H9 (cell line): ENCODE measurements around the gene BORA. TPM values are rescaled to one million over a fixed set of nuclear protein-coding genes. Genes with fewer than 3 reads are reported as not detected.

Experiments
- DNase-seq: peaks from one replicate; pipeline ENCODE4 v3.0.0-alpha.2; 2017
- H2AFZ ChIP-seq: one replicate; pipeline ENCODE4 v1.6.1; 2013; ENCODE audit warnings: mild to moderate bottlenecking, low read length, control low read depth, moderate library complexity
- H2AK5ac ChIP-seq: 2 replicates; pipeline ENCODE4 v1.6.1; 2013; ENCODE audit warnings: low read length, control low read depth, mixed read lengths; ENCODE audit not compliant: insufficient read length
- H2BK120ac ChIP-seq: one replicate; pipeline ENCODE4 v1.6.1; 2013; ENCODE audit warnings: low read depth, mild to moderate bottlenecking, low read length, control low read depth, inconsistent platforms; ENCODE audit not compliant: poor library complexity, severe bottlenecking
- H2BK12ac ChIP-seq: 2 replicates; pipeline ENCODE4 v1.6.1; 2013; ENCODE audit warnings: low read length, control low read depth, mixed read lengths, low read depth; ENCODE audit not compliant: insufficient read length
- H2BK15ac ChIP-seq: 2 replicates; pipeline ENCODE4 v1.6.1; 2013; ENCODE audit warnings: low read depth, low read length, control low read depth
- H2BK20ac ChIP-seq: one replicate; pipeline ENCODE4 v1.6.1; 2013; ENCODE audit warnings: low read depth, mild to moderate bottlenecking, low read length, control low read depth, inconsistent platforms; ENCODE audit not compliant: poor library complexity, severe bottlenecking
- H2BK5ac ChIP-seq: 2 replicates; pipeline ENCODE4 v1.6.1; 2013; ENCODE audit warnings: low read length, control low read depth, mixed read lengths; ENCODE audit not compliant: insufficient read length
- H3K14ac ChIP-seq: 2 replicates; pipeline ENCODE4 v1.6.1; 2013; ENCODE audit warnings: low read length, control low read depth; ENCODE audit not compliant: insufficient read depth
- H3K18ac ChIP-seq: 2 replicates; pipeline ENCODE4 v1.6.1; 2013; ENCODE audit warnings: low read depth, mild to moderate bottlenecking, mixed read lengths, low read length, control low read depth; ENCODE audit not compliant: insufficient read length
- H3K23ac ChIP-seq: 2 replicates; pipeline ENCODE4 v1.6.1; 2013; ENCODE audit warnings: low read length, control low read depth, mixed read lengths, low read depth; ENCODE audit not compliant: insufficient read length
- H3K23me2 ChIP-seq: 2 replicates; pipeline ENCODE4 v1.6.1; 2013; ENCODE audit warnings: low read depth, mild to moderate bottlenecking, mixed read lengths, low read length, control low read depth; ENCODE audit not compliant: insufficient read length, poor library complexity, severe bottlenecking
- H3K27ac ChIP-seq: 2 replicates; pipeline ENCODE4 v1.5.1; 2013; ENCODE audit warnings: low read length, control low read depth, mixed read lengths, low read depth; ENCODE audit not compliant: insufficient read length
- H3K27me3 ChIP-seq: 2 replicates; pipeline ENCODE4 v1.6.1; 2013; ENCODE audit warnings: low read length, control low read depth, inconsistent platforms; ENCODE audit not compliant: insufficient read depth
- H3K4ac ChIP-seq: 2 replicates; pipeline ENCODE4 v1.6.1; 2013; ENCODE audit warnings: low read depth, mild to moderate bottlenecking, control low read depth, inconsistent platforms, low read length, moderate library complexity
- H3K4me1 ChIP-seq: 2 replicates; pipeline ENCODE4 v1.6.1; 2013; ENCODE audit warnings: low read length, control low read depth, inconsistent platforms; ENCODE audit not compliant: insufficient read depth
- H3K4me2 ChIP-seq: 2 replicates; pipeline ENCODE4 v1.6.1; 2013; ENCODE audit warnings: low read length, control low read depth, mixed read lengths; ENCODE audit not compliant: insufficient read length, insufficient read depth
- H3K56ac ChIP-seq: 2 replicates; pipeline ENCODE4 v1.6.1; 2013; ENCODE audit warnings: low read depth, mild to moderate bottlenecking, mixed read lengths, low read length, control low read depth; ENCODE audit not compliant: insufficient read length
- H3K79me1 ChIP-seq: 2 replicates; pipeline ENCODE4 v1.6.1; 2013; ENCODE audit warnings: low read depth, mild to moderate bottlenecking, moderate library complexity, low read length, control low read depth, inconsistent platforms; ENCODE audit not compliant: insufficient read depth, poor library complexity, severe bottlenecking
- H3K79me2 ChIP-seq: 2 replicates; pipeline ENCODE4 v1.6.1; 2013; ENCODE audit warnings: low read length, control low read depth, inconsistent platforms; ENCODE audit not compliant: insufficient read depth
- H3K9ac ChIP-seq: 2 replicates; pipeline ENCODE4 v1.6.1; 2013; ENCODE audit warnings: low read length, control low read depth, mixed read lengths; ENCODE audit not compliant: insufficient read length; ENCODE audit errors: extremely low read depth
- H3K9me3 ChIP-seq: one replicate; pipeline ENCODE4 v1.6.1; 2013; ENCODE audit warnings: low read depth, low read length, inconsistent platforms; ENCODE audit not compliant: control insufficient read depth
- H3T11ph ChIP-seq: one replicate; pipeline ENCODE4 v1.6.1; 2013; ENCODE audit warnings: mild to moderate bottlenecking, low read length, control low read depth, inconsistent platforms
- H4K20me1 ChIP-seq: one replicate; pipeline ENCODE4 v1.6.1; 2013; ENCODE audit not compliant: control insufficient read depth, insufficient read length, insufficient read depth
- H4K5ac ChIP-seq: 2 replicates; pipeline ENCODE4 v1.6.1; 2013; ENCODE audit warnings: low read depth, mild to moderate bottlenecking, mixed read lengths, low read length, control low read depth; ENCODE audit not compliant: insufficient read length
- H4K8ac ChIP-seq: replicated peaks from 2 replicates; pipeline ENCODE4 v1.6.1; 2013; ENCODE audit warnings: low read length, control low read depth, mixed read lengths, low read depth; ENCODE audit not compliant: insufficient read length
- H4K91ac ChIP-seq: 2 replicates; pipeline ENCODE4 v1.6.1; 2013; ENCODE audit warnings: low read depth, mild to moderate bottlenecking, moderate library complexity, mixed read lengths, low read length, control low read depth; ENCODE audit not compliant: insufficient read length
- H3K27ac Mint-ChIP-seq, 3 experiments: 2 replicates in 2 of 3; 3 replicates in 1 of 3; pipeline ENCODE4 v1.8.0; 2020 to 2021; ENCODE audit warnings: mixed read lengths in 3 of 3, mild to moderate bottlenecking in 1 of 3, moderate library complexity in 1 of 3
- H3K27me3 Mint-ChIP-seq: 2 replicates; pipeline ENCODE4 v1.8.0; 2021; ENCODE audit warnings: low read depth, mild to moderate bottlenecking, moderate library complexity, mixed read lengths
- H3K36me3 Mint-ChIP-seq, 3 experiments: 2 replicates in 2 of 3; 3 replicates in 1 of 3; pipeline ENCODE4 v1.8.0; 2020 to 2021; ENCODE audit warnings: low read depth in 3 of 3, mixed read lengths in 3 of 3; ENCODE audit not compliant: insufficient read depth in 1 of 3
- H3K4me1 Mint-ChIP-seq, 2 experiments: 2 replicates each; pipeline ENCODE4 v1.8.0; 2020; ENCODE audit warnings: mixed read lengths in 2 of 2
- H3K4me3 Mint-ChIP-seq, 2 experiments: 2 replicates in 1 of 2; 3 replicates in 1 of 2; pipeline ENCODE4 v1.8.0; 2020 to 2021; ENCODE audit warnings: mild to moderate bottlenecking in 2 of 2, mixed read lengths in 2 of 2, moderate library complexity in 1 of 2
- H3K9me3 Mint-ChIP-seq, 2 experiments: 2 replicates in 1 of 2; 3 replicates in 1 of 2; pipeline ENCODE4 v1.8.0; 2020; ENCODE audit warnings: mild to moderate bottlenecking in 2 of 2, mixed read lengths in 2 of 2, moderate library complexity in 1 of 2
- WGBS: extraction: QIAGEN DNeasy Blood & Tissue Kit; methylation state at CpG from one replicate; pipeline ENCODE4 v1.1.7; 2013; ENCODE audit warnings: missing lambda C conversion rate, low lambda C conversion rate, mixed read lengths; ENCODE audit not compliant: insufficient read length; ENCODE audit errors: extremely low coverage; 5-methylcytosine and 5-hydroxymethylcytosine counted together
- total RNA-seq: library from RNA; stranded (reverse); gene quantifications from 2 replicates; pipeline ENCODE4 v1.2.1, GENCODE V29; 2021
- TF ChIP-seq, protein P1 (sequence below): fragments of 200-600 bp; sonication (generic); conservative IDR thresholded peaks from 3 replicates; pipeline ENCODE4 v1.8.0; 2021; ENCODE audit warnings: antibody characterized with exemption, mild to moderate bottlenecking

The BORA gene
- total RNA-seq, 1 experiment from 2014 or later, result 16.5 TPM

DNA sequence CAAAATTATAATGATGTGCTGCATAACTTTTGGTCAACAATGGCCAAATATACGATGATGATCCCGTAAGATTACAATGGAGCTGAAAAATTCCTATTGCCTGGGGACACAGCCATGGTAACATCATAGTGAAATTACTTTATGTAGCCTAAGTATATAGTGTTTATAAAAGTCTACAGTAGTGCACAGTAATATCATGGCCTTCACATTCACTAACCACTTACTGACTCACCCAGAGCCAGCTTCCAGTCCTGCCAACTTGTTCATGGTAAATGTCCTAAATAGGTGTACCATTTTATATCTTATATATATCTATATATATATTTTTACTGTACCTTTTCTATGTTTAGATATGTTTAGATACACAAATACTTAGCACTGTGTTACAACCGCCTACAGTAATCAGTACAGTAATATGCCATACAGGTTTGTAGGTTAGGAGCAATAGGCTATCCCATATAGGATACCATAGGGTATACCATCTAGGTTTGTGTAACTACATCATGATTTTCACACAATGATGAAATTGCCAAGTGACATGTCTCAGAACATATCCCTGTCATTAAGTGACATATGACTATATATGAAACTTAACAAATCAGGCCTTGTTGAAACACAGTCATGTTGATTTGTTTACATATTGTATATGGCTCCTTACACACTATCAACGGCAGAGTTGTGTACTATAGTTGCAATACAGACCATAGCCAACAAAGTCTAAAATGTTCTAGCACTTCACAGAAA lies 30.2 kb downstream of the BORA start:
- Mint-ChIP-seq H3K4me3 (no peak overlapping the region), H3K4me1 (no peaks in the 10 kb centered on the region), H3K27ac (no peak overlapping the region), H3K9me3 (no peaks in the 10 kb centered on the region), H3K27me3 (no peaks in the 10 kb centered on the region), H3K36me3 (peaks cover 15 to 75% (median 43%) of the 10 kb centered on the region in 3 experiments; a peak in 6 of 7 replicates)
- Histone ChIP-seq H4K20me1 (no peaks in the 10 kb centered on the region), H3K79me1 (no peaks in the 10 kb centered on the region), H3K9ac (no peak overlapping the region), H4K8ac (no peak overlapping the region), H3K9me3 (no peaks in the 10 kb centered on the region), H3K14ac (no peak overlapping the region), H2AFZ (no peak overlapping the region), H3K23me2 (no peaks in the 10 kb centered on the region), H3K79me2 (no peaks in the 10 kb centered on the region), H3K56ac (no peak overlapping the region), H4K5ac (no peak overlapping the region), H3K4ac (no peak overlapping the region), H3K18ac (no peak overlapping the region), H2AK5ac (no peak overlapping the region), H2BK15ac (no peak overlapping the region), H3K4me1 (no peaks in the 10 kb centered on the region), H2BK5ac (no peak overlapping the region), H2BK12ac (no peak overlapping the region), H3K23ac (no peak overlapping the region), H3K27me3 (no peaks in the 10 kb centered on the region), H3T11ph (no peak overlapping the region), H2BK20ac (no peak overlapping the region), H4K91ac (no peak overlapping the region), H3K27ac (no peak overlapping the region), H2BK120ac (no peak overlapping the region), H3K4me2 (no peak overlapping the region)
- no CpG with 5 or more reads among the region's 4 CpGs for WGBS
- TF ChIP-seq, protein P1, sequence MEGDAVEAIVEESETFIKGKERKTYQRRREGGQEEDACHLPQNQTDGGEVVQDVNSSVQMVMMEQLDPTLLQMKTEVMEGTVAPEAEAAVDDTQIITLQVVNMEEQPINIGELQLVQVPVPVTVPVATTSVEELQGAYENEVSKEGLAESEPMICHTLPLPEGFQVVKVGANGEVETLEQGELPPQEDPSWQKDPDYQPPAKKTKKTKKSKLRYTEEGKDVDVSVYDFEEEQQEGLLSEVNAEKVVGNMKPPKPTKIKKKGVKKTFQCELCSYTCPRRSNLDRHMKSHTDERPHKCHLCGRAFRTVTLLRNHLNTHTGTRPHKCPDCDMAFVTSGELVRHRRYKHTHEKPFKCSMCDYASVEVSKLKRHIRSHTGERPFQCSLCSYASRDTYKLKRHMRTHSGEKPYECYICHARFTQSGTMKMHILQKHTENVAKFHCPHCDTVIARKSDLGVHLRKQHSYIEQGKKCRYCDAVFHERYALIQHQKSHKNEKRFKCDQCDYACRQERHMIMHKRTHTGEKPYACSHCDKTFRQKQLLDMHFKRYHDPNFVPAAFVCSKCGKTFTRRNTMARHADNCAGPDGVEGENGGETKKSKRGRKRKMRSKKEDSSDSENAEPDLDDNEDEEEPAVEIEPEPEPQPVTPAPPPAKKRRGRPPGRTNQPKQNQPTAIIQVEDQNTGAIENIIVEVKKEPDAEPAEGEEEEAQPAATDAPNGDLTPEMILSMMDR, result no peak
- no peak for DNase-seq
